Measurements from ENCODE around the gene MAP3K5. TPM values are rescaled to one million over a fixed set of nuclear protein-coding genes. Genes with fewer than 3 reads are reported as not detected.

Gene MAP3K5
- total and polyA plus RNA-seq, 2 donors (not counting 3 experiments of a cell fraction or from before 2014, with no cell fraction given) = 1.5 to 7.0 TPM

DNA sequence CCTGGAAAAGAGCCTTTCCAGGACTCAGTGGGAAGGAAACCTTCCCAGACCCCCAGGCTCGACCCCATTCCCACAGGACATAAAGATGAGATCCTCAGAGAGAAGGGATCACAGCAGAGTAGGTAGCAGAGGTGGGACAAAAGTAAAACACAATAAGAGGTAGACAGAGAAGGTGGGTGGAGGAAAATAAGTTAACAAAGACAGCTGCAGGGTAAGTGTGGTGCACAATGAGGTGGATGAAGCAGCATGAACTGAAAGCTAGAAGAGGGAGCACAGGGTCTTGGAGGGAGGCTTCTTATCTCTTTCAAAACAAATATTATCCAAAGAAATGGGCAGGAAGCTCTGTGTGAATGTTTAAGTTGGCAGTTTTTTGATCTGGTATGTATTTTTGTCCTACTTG is 228.1 kb downstream of the MAP3K5 start:
- no TSS peak for BruUV-seq (replicated peaks)
- no peak overlapping the region for H3K9ac ChIP-seq (replicated peaks; ENCODE audit: extremely low read depth, insufficient read depth, low read length)
- no peak for TF ChIP-seq EZH2 (IDR thresholded peaks at IDR 0.05; ENCODE audit: borderline replicate concordance, low read depth, low read length, severe bottlenecking)
- no peak for TF ChIP-seq MYC (IDR thresholded peaks at IDR 0.05; ENCODE audit: low read depth, low read length)
- TF ChIP-seq, protein P1, sequence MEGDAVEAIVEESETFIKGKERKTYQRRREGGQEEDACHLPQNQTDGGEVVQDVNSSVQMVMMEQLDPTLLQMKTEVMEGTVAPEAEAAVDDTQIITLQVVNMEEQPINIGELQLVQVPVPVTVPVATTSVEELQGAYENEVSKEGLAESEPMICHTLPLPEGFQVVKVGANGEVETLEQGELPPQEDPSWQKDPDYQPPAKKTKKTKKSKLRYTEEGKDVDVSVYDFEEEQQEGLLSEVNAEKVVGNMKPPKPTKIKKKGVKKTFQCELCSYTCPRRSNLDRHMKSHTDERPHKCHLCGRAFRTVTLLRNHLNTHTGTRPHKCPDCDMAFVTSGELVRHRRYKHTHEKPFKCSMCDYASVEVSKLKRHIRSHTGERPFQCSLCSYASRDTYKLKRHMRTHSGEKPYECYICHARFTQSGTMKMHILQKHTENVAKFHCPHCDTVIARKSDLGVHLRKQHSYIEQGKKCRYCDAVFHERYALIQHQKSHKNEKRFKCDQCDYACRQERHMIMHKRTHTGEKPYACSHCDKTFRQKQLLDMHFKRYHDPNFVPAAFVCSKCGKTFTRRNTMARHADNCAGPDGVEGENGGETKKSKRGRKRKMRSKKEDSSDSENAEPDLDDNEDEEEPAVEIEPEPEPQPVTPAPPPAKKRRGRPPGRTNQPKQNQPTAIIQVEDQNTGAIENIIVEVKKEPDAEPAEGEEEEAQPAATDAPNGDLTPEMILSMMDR (IDR thresholded peaks at IDR 0.05; ENCODE audit: extremely low read depth in 1 of 2, insufficient read depth in 1 of 2, low read depth in 1 of 2, low read length in 2 of 2) = no peak
- TF ChIP-seq, protein P2, sequence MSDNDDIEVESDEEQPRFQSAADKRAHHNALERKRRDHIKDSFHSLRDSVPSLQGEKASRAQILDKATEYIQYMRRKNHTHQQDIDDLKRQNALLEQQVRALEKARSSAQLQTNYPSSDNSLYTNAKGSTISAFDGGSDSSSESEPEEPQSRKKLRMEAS (IDR thresholded peaks at IDR 0.05; ENCODE audit: insufficient read depth, insufficient read length) = no peak
- TF ChIP-seq POLR2A (IDR thresholded peaks at IDR 0.05; ENCODE audit: low read depth, low read length) = no peak
- no peak for TF ChIP-seq POLR2AphosphoS5 (IDR thresholded peaks at IDR 0.05; ENCODE audit: insufficient read depth, low read depth, low read length)
- TF ChIP-seq JUN (IDR thresholded peaks at IDR 0.05; ENCODE audit: borderline replicate concordance, insufficient read depth, insufficient read length, low read depth) = no peak
- no peak for TF ChIP-seq FOS (IDR thresholded peaks at IDR 0.05; ENCODE audit: borderline replicate concordance, insufficient read depth, low read length)
- TF ChIP-seq GATA2 (IDR thresholded peaks at IDR 0.05; ENCODE audit: insufficient read depth, insufficient read length, low read depth, low read length) = no peak
- no peak overlapping the region for H3K4me2 ChIP-seq (ENCODE audit: insufficient read depth, low read length)
- intact Hi-C loops (cut with micrococcal nuclease) (no loop called here), dilution Hi-C loops (cut with MboI; ENCODE audit: extremely low pct_ligation_motif_present, low sequenced_read_pairs) (no loop called here)
- DNase-seq (ENCODE audit: low read depth, low spot score) (no peak), FAIRE-seq (no peak)
- H3K36me3 ChIP-seq (ENCODE audit: control insufficient read depth in 2 of 2, extremely low read depth in 1 of 2, insufficient read depth in 2 of 2, low read length in 2 of 2) = no peaks in the 10 kb centered on the region
- H4K20me1 ChIP-seq (replicated peaks; ENCODE audit: control insufficient read depth, extremely low read depth, insufficient read depth, low read length) = no peaks in the 10 kb centered on the region
- no peaks in the 10 kb centered on the region for H3K79me2 ChIP-seq (ENCODE audit: control insufficient read depth, insufficient read depth, low read length)
- no peaks in the 10 kb centered on the region for H3K27me3 ChIP-seq (ENCODE audit: control insufficient read depth in 2 of 2, insufficient read depth in 2 of 2, low read length in 2 of 2)
- no peak overlapping the region for H3K4me3 ChIP-seq (replicated peaks in 1 of 3; ENCODE audit: insufficient read depth in 1 of 3, low read depth in 1 of 3, low read length in 3 of 3)
- no peaks in the 10 kb centered on the region for H3K9me3 ChIP-seq (replicated peaks; ENCODE audit: control insufficient read depth, insufficient read depth, low read length)
- no peaks in the 10 kb centered on the region for H3K9me1 ChIP-seq (replicated peaks; ENCODE audit: control insufficient read depth, extremely low read depth, insufficient read depth, low read length)
- CTCF ChIA-PET = interaction anchor here (0.7 to 1.1 kb wide), 2 partner anchors 9 to 14 kb away, joined by 3 to 5 read pairs; partner anchors contain the start of gene MAP7
- H3K4me1 ChIP-seq (ENCODE audit: control insufficient read depth, extremely low read depth, insufficient read depth, low read length) = peaks cover 5% of the 10 kb centered on the region
- no peak overlapping the region for H3K27ac ChIP-seq (ENCODE audit: insufficient read depth, low read depth, low read length)
- POLR2A ChIA-PET = no interaction called here
- H2AFZ ChIP-seq (ENCODE audit: low read depth, low read length) = no peak overlapping the region

All from endothelial cell of umbilical vein (primary cell).